Stomach (tissue), 4 donors: ENCODE data around the gene KPNA3.

ENCODE experiments used
- CTCF ChIP-seq, 7 experiments: fragments of 450-650 bp in 4 of 7; fragments of 200-600 bp in 3 of 7; sonication (generic) in 3 of 7; IDR thresholded peaks; one replicate each; pipeline ENCODE4 v1.5.1; 2016 to 2019; ENCODE audit warnings: antibody characterized with exemption in 7 of 7, control low read depth in 2 of 7, mild to moderate bottlenecking in 1 of 7
- EP300 ChIP-seq: sonication (generic); formaldehyde crosslinking; IDR thresholded peaks from one replicate; pipeline ENCODE4 v1.6.1; 2017; ENCODE audit warnings: antibody characterized with exemption
- POLR2A ChIP-seq, 4 donors: fragments of 450-650 bp; IDR thresholded peaks; one replicate each; pipeline ENCODE4 v1.6.1; 2016; ENCODE audit warnings: antibody characterized with exemption in 4 of 4, control low read depth in 2 of 4, mild to moderate bottlenecking in 1 of 4, moderate library complexity in 1 of 4

DNA sequence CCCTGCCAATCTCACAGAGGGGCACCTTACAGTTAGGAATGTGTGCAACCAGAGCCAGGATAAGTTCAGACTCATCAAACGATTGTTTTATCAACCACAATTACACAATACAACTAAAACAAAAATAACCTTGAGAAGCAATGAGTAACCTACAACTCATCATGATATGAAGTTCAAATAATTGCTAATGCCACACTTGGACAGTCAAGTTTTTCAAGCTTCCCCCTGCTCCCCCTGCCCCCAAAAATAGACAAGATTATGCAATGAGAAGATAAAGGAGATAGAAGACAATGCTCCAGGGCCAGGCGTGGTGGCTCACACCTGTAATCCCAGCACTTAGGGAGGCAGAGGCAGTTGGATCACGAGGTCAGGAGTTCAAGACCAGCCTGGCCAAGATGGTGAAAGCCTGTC is 13.6 kb upstream of the KPNA3 start:
- TF ChIP-seq POLR2A (IDR thresholded peaks at IDR 0.05) = no peak
- no peak for TF ChIP-seq CTCF (IDR thresholded peaks at IDR 0.05)
- no peak for TF ChIP-seq EP300
